A204.1 (cell line): Measurements from ENCODE around the gene CACNA1A.
"Not testable (repeated sequence)": the region's sequence is repeated elsewhere in the genome, so short reads cannot be mapped to it uniquely, and the experiment has no call there.

Experiments
- FAIRE-seq: peaks from 2 replicates; lab custom pipeline; 2012; peaks lifted over from hg19 to GRCh38; lab: Jason Lieb, UNC

The CACNA1A gene

GRCh38 chr19:13506471-13506820 is at the start of gene CACNA1A:
Gene CACNA1A, minus strand, starts transcription at chr19:13506479. Its CDS starts 255 bp downstream, at chr19:13506224.
- FAIRE-seq = peak; percentile 91

- FAIRE-seq = no peak
These were observed 48.4 kb upstream of the CACNA1A start for GRCh38 chr19:13554506-13555240.

GRCh38 chr19:13553880-13554400 is 47.7 kb upstream of the CACNA1A start:
- FAIRE-seq = no peak

- FAIRE-seq = no peak
These were observed 41.9 kb upstream of the CACNA1A start for GRCh38 chr19:13548131-13548530.

- FAIRE-seq = no peak
These were observed 40.8 kb upstream of the CACNA1A start for GRCh38 chr19:13547102-13547501.

GRCh38 chr19:13544423-13544822 is 38.1 kb upstream of the CACNA1A start:
- no peak for FAIRE-seq

GRCh38 chr19:13541554-13541953 is 35.3 kb upstream of the CACNA1A start:
- FAIRE-seq = no peak

GRCh38 chr19:13539332-13539731 is 33.1 kb upstream of the CACNA1A start:
- FAIRE-seq = no peak

- FAIRE-seq = no peak
These were observed 32.4 kb upstream of the CACNA1A start for GRCh38 chr19:13538601-13539253.

GRCh38 chr19:13537454-13537853 is 31.2 kb upstream of the CACNA1A start:
- FAIRE-seq = no peak

- FAIRE-seq = no peak
These were observed 24.4 kb upstream of the CACNA1A start for GRCh38 chr19:13530720-13531119.

- not testable (repeated sequence) for FAIRE-seq
These were observed 23.4 kb upstream of the CACNA1A start for GRCh38 chr19:13529721-13530120.

- FAIRE-seq = no peak
These were observed 20.3 kb upstream of the CACNA1A start for GRCh38 chr19:13526552-13526951.

- FAIRE-seq = no peak
These were observed 14.8 kb upstream of the CACNA1A start for GRCh38 chr19:13521066-13521465.

GRCh38 chr19:13511947-13512346 is 5.7 kb upstream of the CACNA1A start:
- no peak for FAIRE-seq

GRCh38 chr19:13507053-13507611 is 853 bp upstream of the CACNA1A start:
- no peak for FAIRE-seq

- no peak for FAIRE-seq
These were observed 363 bp downstream of the CACNA1A start for GRCh38 chr19:13505761-13506470.

GRCh38 chr19:13505164-13505695 is 1.0 kb downstream of the CACNA1A start:
- no peak for FAIRE-seq

- no peak for FAIRE-seq
These were observed 2.6 kb downstream of the CACNA1A start for GRCh38 chr19:13503570-13504235.

GRCh38 chr19:13502231-13502630 is 4.0 kb downstream of the CACNA1A start:
- FAIRE-seq = no peak

GRCh38 chr19:13499692-13500091 is 6.6 kb downstream of the CACNA1A start:
- no peak for FAIRE-seq
